GM23338 (cell line): ENCODE results near the gene PPM1H. TPM values are rescaled to one million over a fixed set of nuclear protein-coding genes. Genes with fewer than 3 reads are reported as not detected.
A peak's percentile ranks its signal among the peaks of the same experiment; 100 is the strongest.

ENCODE experiments used
- ATAC-seq: fragments of 200-7000 bp; cut with Tn5 transposase; 3 replicates; pipeline ENCODE4 v1.9.1; 2020
- DNase-seq: peaks from one replicate; pipeline ENCODE4 v3.0.0-alpha.2; 2015; ENCODE audit warnings: low spot score
- H2AFZ ChIP-seq: fragments of 200-600 bp; sonication (generic); 2 replicates; pipeline ENCODE4 v1.8.0; 2016; ENCODE audit warnings: antibody characterized with exemption, mild to moderate bottlenecking, moderate library complexity
- H3F3A ChIP-seq: fragments of 200-600 bp; sonication (generic); replicated peaks from 2 replicates; pipeline ENCODE4 v1.8.0; 2017; ENCODE audit warnings: antibody characterized with exemption, mixed run types, low read depth
- H3K27ac ChIP-seq: fragments of 200-600 bp; sonication (generic); 2 replicates; pipeline ENCODE4 v1.6.1; 2016; ENCODE audit warnings: low read depth
- H3K27me3 ChIP-seq: fragments of 200-600 bp; sonication (generic); 2 replicates; pipeline ENCODE4 v1.8.0; 2016; ENCODE audit warnings: mild to moderate bottlenecking, mixed run types, moderate library complexity; ENCODE audit not compliant: insufficient read depth
- H3K36me3 ChIP-seq: fragments of 200-600 bp; sonication (generic); 2 replicates; pipeline ENCODE4 v1.8.0; 2016; ENCODE audit warnings: mild to moderate bottlenecking; ENCODE audit not compliant: insufficient read depth
- H3K4me1 ChIP-seq: fragments of 200-600 bp; sonication (generic); 2 replicates; pipeline ENCODE4 v1.8.0; 2016; ENCODE audit warnings: mild to moderate bottlenecking, moderate library complexity; ENCODE audit not compliant: insufficient read depth
- H3K4me2 ChIP-seq: fragments of 200-600 bp; sonication (generic); 2 replicates; pipeline ENCODE4 v1.7.1; 2017; ENCODE audit warnings: mixed run types
- H3K4me3 ChIP-seq: fragments of 200-600 bp; sonication (generic); 2 replicates; pipeline ENCODE4 v1.6.1; 2016; ENCODE audit warnings: mixed run types
- H3K79me2 ChIP-seq: fragments of 200-600 bp; sonication (generic); replicated peaks from 2 replicates; pipeline ENCODE4 v1.8.0; 2017; ENCODE audit warnings: mild to moderate bottlenecking; ENCODE audit not compliant: insufficient read depth
- H3K9me2 ChIP-seq: fragments of 200-600 bp; sonication (generic); 2 replicates; pipeline ENCODE4 v1.8.0; 2017; ENCODE audit not compliant: insufficient read depth
- H4K20me1 ChIP-seq: fragments of 200-600 bp; sonication (generic); replicated peaks from 2 replicates; pipeline ENCODE4 v1.8.0; 2017; ENCODE audit warnings: mild to moderate bottlenecking; ENCODE audit not compliant: insufficient read depth
- H3K27ac Mint-ChIP-seq: 2 replicates; pipeline ENCODE4 v1.8.0; 2020; ENCODE audit warnings: inconsistent platforms, mild to moderate bottlenecking, moderate library complexity, mixed read lengths
- H3K27me3 Mint-ChIP-seq: 3 replicates; pipeline ENCODE4 v1.8.0; 2022; ENCODE audit warnings: low read depth, mild to moderate bottlenecking, moderate library complexity, mixed read lengths, inconsistent platforms; ENCODE audit not compliant: insufficient read depth, poor library complexity
- H3K36me3 Mint-ChIP-seq: 3 replicates; pipeline ENCODE4 v1.8.0; 2021; ENCODE audit warnings: low read depth, mild to moderate bottlenecking, inconsistent platforms, moderate library complexity, mixed read lengths
- H3K4me1 Mint-ChIP-seq: 3 replicates; pipeline ENCODE4 v1.8.0; 2020; ENCODE audit warnings: mild to moderate bottlenecking, inconsistent platforms, mixed read lengths
- H3K4me3 Mint-ChIP-seq: 3 replicates; pipeline ENCODE4 v1.8.0; 2021; ENCODE audit warnings: moderate library complexity, mild to moderate bottlenecking, inconsistent platforms, mixed read lengths
- H3K9me3 Mint-ChIP-seq: 3 replicates; pipeline ENCODE4 v1.8.0; 2020; ENCODE audit warnings: moderate library complexity, mild to moderate bottlenecking, inconsistent platforms, mixed read lengths
- ETS1 ChIP-seq: IDR thresholded peaks from 2 replicates; pipeline ENCODE4 v1.6.1; 2016; ENCODE audit warnings: antibody characterized with exemption
- EZH2 ChIP-seq: fragments of 200-600 bp; sonication (generic); IDR thresholded peaks from one replicate; pipeline ENCODE4 v1.8.0; 2017; ENCODE audit warnings: antibody characterized with exemption, mild to moderate bottlenecking, low read depth; ENCODE audit not compliant: unreplicated experiment
- EZH2phosphoT487 ChIP-seq: fragments of 200-600 bp; sonication (generic); IDR thresholded peaks from one replicate; pipeline ENCODE4 v1.8.1; 2018; ENCODE audit warnings: antibody characterized with exemption; ENCODE audit not compliant: unreplicated experiment
- JUNB ChIP-seq: IDR thresholded peaks from one replicate; pipeline ENCODE4 v1.6.1; 2016; ENCODE audit warnings: antibody characterized with exemption; ENCODE audit not compliant: unreplicated experiment
- NANOG ChIP-seq: IDR thresholded peaks from 2 replicates; pipeline ENCODE4 v1.6.1; 2016; ENCODE audit warnings: antibody characterized with exemption, borderline replicate concordance
- POLR2AphosphoS5 ChIP-seq: IDR thresholded peaks from 2 replicates; pipeline ENCODE4 v1.6.1; 2016; ENCODE audit warnings: antibody characterized with exemption, low read depth
- STAT1 ChIP-seq: IDR thresholded peaks from one replicate; pipeline ENCODE4 v1.6.1; 2016; ENCODE audit warnings: antibody characterized with exemption; ENCODE audit not compliant: unreplicated experiment
- ZNF114 ChIP-seq: fragments of 250-450 bp; sonication (Bioruptor Pico); IDR thresholded peaks from 2 replicates; pipeline ENCODE4 v1.5.0; 2020; ENCODE audit warnings: mild to moderate bottlenecking, moderate library complexity
- polyA plus RNA-seq: library from polyadenylated mRNA; unstranded; fragments of >200 nt; fragmentation: Nextera tagmentation; extraction: Ambion mirVana; gene quantifications from 2 replicates; pipeline ENCODE4 v1.2.1, GENCODE V29; 2016
- total RNA-seq: library from RNA; depleted of rRNA; stranded (reverse); fragments of >200 nt; shearing (Covaris generic); gene quantifications from 2 replicates; pipeline ENCODE4 v1.2.3, GENCODE V29; 2014
- TF ChIP-seq, protein P1 (sequence below): IDR thresholded peaks from one replicate; pipeline ENCODE4 v1.6.1; 2018; ENCODE audit warnings: antibody characterized with exemption; ENCODE audit not compliant: unreplicated experiment
- TF ChIP-seq, protein P2 (sequence below), 2 experiments: fragments of 200-600 bp in 1 of 2; sonication (generic) in 1 of 2; conservative IDR thresholded peaks; 2 replicates each; pipeline versions ENCODE4 v1.5.1 to v1.6.1; 2016 to 2017; ENCODE audit warnings: antibody characterized with exemption in 2 of 2, low read depth in 2 of 2, mild to moderate bottlenecking in 2 of 2, moderate library complexity in 1 of 2

Gene PPM1H
- total and polyA plus RNA-seq, 2 experiments from 2014 or later, result 11.4 to 41.2 TPM

- Histone ChIP-seq H2AFZ (no peak overlapping the region), H3K4me3 (no peak overlapping the region), H3K4me1 (peaks cover 33% of the 10 kb centered on the region), H3K79me2 (no peaks in the 10 kb centered on the region), H3K9me2 (0 out of 2 replicates have a peak, but pooled peaks cover 2% of the 10 kb centered on the region), H3F3A (0 out of 2 replicates have a peak, but pooled peaks cover 3% of the 10 kb centered on the region), H4K20me1 (no peaks in the 10 kb centered on the region; the same call in 1 of the 2 replicates), H3K4me2 (peak overlapping the region; percentile 64), H3K27me3 (no peaks in the 10 kb centered on the region), H3K36me3 (no peaks in the 10 kb centered on the region), H3K27ac (0 out of 2 replicates have a peak overlapping the region, but pooled peaks have one; percentile 47)
- TF ChIP-seq POLR2AphosphoS5 (no peak), STAT1 (no peak), EZH2phosphoT487 (no peak), ZNF114 (CRISPR knock-in tag) (no peak), ETS1 (no peak), JUNB (no peak), EZH2 (no peak), NANOG (no peak)
- TF ChIP-seq, protein P1, sequence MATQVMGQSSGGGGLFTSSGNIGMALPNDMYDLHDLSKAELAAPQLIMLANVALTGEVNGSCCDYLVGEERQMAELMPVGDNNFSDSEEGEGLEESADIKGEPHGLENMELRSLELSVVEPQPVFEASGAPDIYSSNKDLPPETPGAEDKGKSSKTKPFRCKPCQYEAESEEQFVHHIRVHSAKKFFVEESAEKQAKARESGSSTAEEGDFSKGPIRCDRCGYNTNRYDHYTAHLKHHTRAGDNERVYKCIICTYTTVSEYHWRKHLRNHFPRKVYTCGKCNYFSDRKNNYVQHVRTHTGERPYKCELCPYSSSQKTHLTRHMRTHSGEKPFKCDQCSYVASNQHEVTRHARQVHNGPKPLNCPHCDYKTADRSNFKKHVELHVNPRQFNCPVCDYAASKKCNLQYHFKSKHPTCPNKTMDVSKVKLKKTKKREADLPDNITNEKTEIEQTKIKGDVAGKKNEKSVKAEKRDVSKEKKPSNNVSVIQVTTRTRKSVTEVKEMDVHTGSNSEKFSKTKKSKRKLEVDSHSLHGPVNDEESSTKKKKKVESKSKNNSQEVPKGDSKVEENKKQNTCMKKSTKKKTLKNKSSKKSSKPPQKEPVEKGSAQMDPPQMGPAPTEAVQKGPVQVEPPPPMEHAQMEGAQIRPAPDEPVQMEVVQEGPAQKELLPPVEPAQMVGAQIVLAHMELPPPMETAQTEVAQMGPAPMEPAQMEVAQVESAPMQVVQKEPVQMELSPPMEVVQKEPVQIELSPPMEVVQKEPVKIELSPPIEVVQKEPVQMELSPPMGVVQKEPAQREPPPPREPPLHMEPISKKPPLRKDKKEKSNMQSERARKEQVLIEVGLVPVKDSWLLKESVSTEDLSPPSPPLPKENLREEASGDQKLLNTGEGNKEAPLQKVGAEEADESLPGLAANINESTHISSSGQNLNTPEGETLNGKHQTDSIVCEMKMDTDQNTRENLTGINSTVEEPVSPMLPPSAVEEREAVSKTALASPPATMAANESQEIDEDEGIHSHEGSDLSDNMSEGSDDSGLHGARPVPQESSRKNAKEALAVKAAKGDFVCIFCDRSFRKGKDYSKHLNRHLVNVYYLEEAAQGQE, result no peak
- TF ChIP-seq, protein P2, sequence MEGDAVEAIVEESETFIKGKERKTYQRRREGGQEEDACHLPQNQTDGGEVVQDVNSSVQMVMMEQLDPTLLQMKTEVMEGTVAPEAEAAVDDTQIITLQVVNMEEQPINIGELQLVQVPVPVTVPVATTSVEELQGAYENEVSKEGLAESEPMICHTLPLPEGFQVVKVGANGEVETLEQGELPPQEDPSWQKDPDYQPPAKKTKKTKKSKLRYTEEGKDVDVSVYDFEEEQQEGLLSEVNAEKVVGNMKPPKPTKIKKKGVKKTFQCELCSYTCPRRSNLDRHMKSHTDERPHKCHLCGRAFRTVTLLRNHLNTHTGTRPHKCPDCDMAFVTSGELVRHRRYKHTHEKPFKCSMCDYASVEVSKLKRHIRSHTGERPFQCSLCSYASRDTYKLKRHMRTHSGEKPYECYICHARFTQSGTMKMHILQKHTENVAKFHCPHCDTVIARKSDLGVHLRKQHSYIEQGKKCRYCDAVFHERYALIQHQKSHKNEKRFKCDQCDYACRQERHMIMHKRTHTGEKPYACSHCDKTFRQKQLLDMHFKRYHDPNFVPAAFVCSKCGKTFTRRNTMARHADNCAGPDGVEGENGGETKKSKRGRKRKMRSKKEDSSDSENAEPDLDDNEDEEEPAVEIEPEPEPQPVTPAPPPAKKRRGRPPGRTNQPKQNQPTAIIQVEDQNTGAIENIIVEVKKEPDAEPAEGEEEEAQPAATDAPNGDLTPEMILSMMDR (conservative IDR thresholded peaks at IDR 0.05; ENCODE audit: low read depth in 2 of 2), result no peak
- Mint-ChIP-seq H3K4me1 (peaks cover 54% of the 10 kb centered on the region), H3K4me3 (no peak overlapping the region), H3K27me3 (peaks cover 2% of the 10 kb centered on the region), H3K27ac (no peak overlapping the region), H3K9me3 (no peaks in the 10 kb centered on the region), H3K36me3 (peaks cover 14% of the 10 kb centered on the region; the same call in 2 of the 3 replicates)
- peak; percentile 35 for DNase-seq
- peak; percentile 55 for ATAC-seq
These were observed 196.3 kb downstream of the PPM1H start for GRCh38 chr12:62738616-62739015.
